GM18508 (cell line): ENCODE results near the gene ZKSCAN1.
"Not testable (repeated sequence)": the region's sequence is repeated elsewhere in the genome, so short reads cannot be mapped to it uniquely, and the experiment has no call there.

ENCODE experiments used
- ATAC-seq: cut with Tn5 transposase; IDR thresholded peaks from one replicate; pipeline ENCODE4 v1.9.1; 2021; ENCODE audit warnings: moderate number of reproducible peaks; ENCODE audit not compliant: insufficient read depth, unreplicated experiment

Gene ZKSCAN1

GRCh38 chr7:99997545-99998137 is 17.8 kb upstream of the ZKSCAN1 start:
- ATAC-seq = no peak

GRCh38 chr7:100000239-100000638 is 15.2 kb upstream of the ZKSCAN1 start:
- ATAC-seq = no peak

- ATAC-seq = no peak
These were observed 11.4 kb upstream of the ZKSCAN1 start for GRCh38 chr7:100003711-100004661.

- no peak for ATAC-seq
These were observed 7.5 kb upstream of the ZKSCAN1 start for GRCh38 chr7:100007887-100008286.

- ATAC-seq = no peak
These were observed 6.9 kb upstream of the ZKSCAN1 start for GRCh38 chr7:100008525-100008924.

- ATAC-seq = not testable (repeated sequence)
These were observed 5.4 kb upstream of the ZKSCAN1 start for GRCh38 chr7:100009952-100010351.

GRCh38 chr7:100010901-100011300 is 4.5 kb upstream of the ZKSCAN1 start:
- no peak for ATAC-seq

GRCh38 chr7:100011516-100011915 is 3.9 kb upstream of the ZKSCAN1 start:
- ATAC-seq = no peak

GRCh38 chr7:100012385-100013327 is 2.7 kb upstream of the ZKSCAN1 start:
- ATAC-seq = not testable (repeated sequence)

GRCh38 chr7:100013328-100013676 is 2.1 kb upstream of the ZKSCAN1 start:
- no peak for ATAC-seq

- ATAC-seq = no peak
These were observed 962 bp downstream of the ZKSCAN1 start for GRCh38 chr7:100016215-100016901.

GRCh38 chr7:100017300-100017699 is 1.9 kb downstream of the ZKSCAN1 start:
- ATAC-seq = no peak

GRCh38 chr7:100017875-100018274 is 2.5 kb downstream of the ZKSCAN1 start:
- no peak for ATAC-seq

GRCh38 chr7:100019908-100020307 is 4.5 kb downstream of the ZKSCAN1 start:
- ATAC-seq = no peak

- no peak for ATAC-seq
These were observed 5.9 kb downstream of the ZKSCAN1 start for GRCh38 chr7:100021297-100021696.

- no peak for ATAC-seq
These were observed 7.2 kb downstream of the ZKSCAN1 start for GRCh38 chr7:100022621-100023020.

GRCh38 chr7:100023526-100023925 is 8.1 kb downstream of the ZKSCAN1 start:
- ATAC-seq = no peak

- no peak for ATAC-seq
These were observed 8.7 kb downstream of the ZKSCAN1 start for GRCh38 chr7:100024020-100024619.

GRCh38 chr7:100027197-100027596 is 11.8 kb downstream of the ZKSCAN1 start:
- no peak for ATAC-seq

GRCh38 chr7:100029596-100029995 is 14.2 kb downstream of the ZKSCAN1 start:
- no peak for ATAC-seq
